ENCODE results near the gene EIPR1.

DNA sequence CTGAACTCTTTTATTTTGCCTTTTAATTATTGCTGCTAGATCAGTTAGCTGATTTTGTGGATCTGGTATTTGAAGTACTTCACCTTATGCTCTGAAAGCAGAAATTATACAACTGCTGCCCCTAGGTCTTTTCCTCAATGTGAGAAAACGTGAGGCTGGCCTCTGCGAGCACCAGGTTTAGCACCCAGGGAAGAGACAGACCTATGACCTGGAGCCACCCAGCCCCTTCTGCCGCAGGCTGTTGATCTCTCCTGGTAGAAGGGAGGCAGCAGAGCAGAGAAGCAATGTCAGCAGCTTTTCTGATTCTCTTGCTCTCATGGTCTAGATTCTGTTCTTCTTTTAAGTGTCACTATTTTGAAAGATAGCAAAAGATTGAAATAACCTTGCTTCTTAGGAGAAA is 21.8 kb upstream of the EIPR1 start:
- TF ChIP-seq CTCF (conservative IDR thresholded peaks at IDR 0.05 in 1 of 2, IDR thresholded peaks at IDR 0.05 in 1 of 2; ENCODE audit: low read depth in 1 of 2, low read length in 2 of 2), result no peak
- no peak for TF ChIP-seq EZH2 (IDR thresholded peaks at IDR 0.05; ENCODE audit: low read length, missing control alignments)
